PFSK-1 (cell line): ENCODE measurements around the gene GPR132.

Experiments
- FOXP2 ChIP-seq: optimal IDR thresholded peaks from 2 replicates; pipeline ENCODE3; 2011; ENCODE audit warnings: borderline replicate concordance, control low read depth, inconsistent platforms; ENCODE audit not compliant: insufficient read depth; ENCODE audit errors: extremely low read length, extremely low read depth
- POLR2AphosphoS5 ChIP-seq: IDR thresholded peaks from 2 replicates; pipeline ENCODE4 v1.6.1; 2012; ENCODE audit warnings: low read depth, mild to moderate bottlenecking, control low read depth, low read length, moderate library complexity
- REST ChIP-seq, 2 experiments: IDR thresholded peaks; 2 replicates each; pipeline versions ENCODE4 v1.6.1 to v1.8.0; 2011 to 2012; ENCODE audit warnings: low read depth in 2 of 2, low read length in 2 of 2, control low read depth in 1 of 2, inconsistent platforms in 1 of 2, mild to moderate bottlenecking in 1 of 2, moderate library complexity in 1 of 2; ENCODE audit not compliant: insufficient read depth in 1 of 2
- SIN3A ChIP-seq: IDR thresholded peaks from 2 replicates; pipeline ENCODE4 v1.6.1; 2012; ENCODE audit warnings: mild to moderate bottlenecking, low read length, moderate library complexity, borderline replicate concordance; ENCODE audit not compliant: insufficient read depth
- TAF1 ChIP-seq: IDR thresholded peaks from 2 replicates; pipeline ENCODE4 v1.6.1; 2012; ENCODE audit warnings: low read length, control low read depth, borderline replicate concordance; ENCODE audit not compliant: insufficient read depth

The GPR132 gene

DNA sequence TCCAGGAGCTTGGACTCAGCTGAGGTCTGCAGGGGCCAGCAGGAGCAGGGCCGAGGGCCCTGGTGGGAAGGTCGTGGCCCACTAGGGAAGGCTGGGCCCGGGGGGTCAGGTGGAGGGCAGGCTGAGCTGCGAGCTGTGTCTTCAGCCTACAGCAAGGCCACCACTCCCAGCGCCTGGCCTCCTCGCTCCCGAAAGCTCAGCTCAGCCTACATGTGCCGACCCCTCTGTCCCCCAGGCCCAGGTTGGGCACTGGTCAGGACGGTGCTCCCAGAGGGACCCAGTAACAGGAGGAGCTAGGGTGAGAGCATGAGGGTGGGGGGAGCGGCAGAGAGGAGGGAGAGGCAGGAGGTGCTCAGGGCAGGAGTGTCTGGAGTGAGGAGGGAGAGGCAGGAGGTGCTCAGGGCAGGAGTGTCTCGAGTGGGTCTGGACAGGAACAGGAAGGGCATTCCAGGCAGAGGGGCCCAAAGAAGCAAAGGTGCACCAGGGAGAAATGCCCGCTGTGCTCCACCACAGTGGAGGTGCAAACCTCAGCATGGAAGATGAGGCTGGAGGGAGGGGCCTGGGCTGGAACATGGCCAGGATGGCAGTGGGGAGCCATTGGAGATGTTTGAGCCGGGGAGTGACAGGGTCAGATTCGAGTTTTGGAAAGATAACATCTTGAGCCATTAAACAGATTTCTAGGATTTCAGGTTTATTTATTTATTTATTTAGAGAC, 29.1 kb upstream of the GPR132 start:
- no peak for TF ChIP-seq FOXP2
- no peak for TF ChIP-seq POLR2AphosphoS5
- TF ChIP-seq REST (IDR thresholded peaks at IDR 0.05; ENCODE audit: insufficient read depth in 1 of 2, low read depth in 2 of 2, low read length in 2 of 2) = no peak
- no peak for TF ChIP-seq SIN3A
- TF ChIP-seq TAF1 = no peak

DNA sequence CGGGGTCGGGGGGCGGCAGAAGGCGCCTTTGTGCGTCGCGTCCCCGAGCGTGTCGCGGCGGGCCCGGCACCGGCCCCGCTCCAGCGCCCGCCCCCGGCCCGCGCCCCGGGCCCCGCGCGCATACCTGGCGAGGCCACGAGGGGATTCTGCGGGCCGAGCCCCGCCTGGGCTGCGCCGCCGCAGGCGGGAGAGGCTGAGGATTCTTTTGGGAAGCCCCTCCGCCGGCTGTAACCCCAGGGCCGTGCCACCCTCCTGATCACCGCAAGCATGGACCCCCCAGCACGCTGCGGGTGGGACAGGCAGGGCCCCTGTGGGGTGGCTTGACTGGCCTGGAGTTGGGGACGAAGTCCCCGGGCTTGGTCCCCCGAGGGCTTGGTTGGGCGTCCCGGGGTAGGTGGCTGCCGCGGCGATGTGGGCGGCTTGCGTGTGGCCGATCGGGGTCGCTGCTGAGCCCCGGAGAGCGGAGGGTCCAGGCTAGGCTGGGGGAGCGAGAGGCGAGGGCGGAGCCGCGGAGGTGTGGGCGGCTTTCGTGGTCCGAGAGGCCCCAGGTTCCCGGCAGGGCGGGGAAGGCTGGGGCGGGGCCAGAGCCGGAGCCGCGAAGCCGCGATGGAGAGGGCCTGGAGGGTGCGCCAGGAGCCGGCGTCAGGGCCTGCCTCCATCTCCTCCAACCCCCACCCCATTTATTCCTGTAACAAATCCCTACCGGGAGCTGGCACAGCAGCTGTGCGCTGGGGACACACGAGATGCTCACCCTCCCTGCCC, 28.4 kb upstream of the GPR132 start:
- TF ChIP-seq TAF1 (no peak), SIN3A (no peak), REST (IDR thresholded peaks at IDR 0.05; ENCODE audit: insufficient read depth in 1 of 2, low read depth in 2 of 2, low read length in 2 of 2) (no peak), POLR2AphosphoS5 (no peak), FOXP2 (no peak)

- TF ChIP-seq REST (IDR thresholded peaks at IDR 0.05; ENCODE audit: insufficient read depth in 1 of 2, low read depth in 2 of 2, low read length in 2 of 2) (no peak), SIN3A (no peak), POLR2AphosphoS5 (no peak), FOXP2 (no peak)
Observed at GRCh38 chr14:105093038-105093430, 27.8 kb upstream of the GPR132 start.

- TF ChIP-seq TAF1 = no peak
- TF ChIP-seq REST (IDR thresholded peaks at IDR 0.05; ENCODE audit: insufficient read depth in 1 of 2, low read depth in 2 of 2, low read length in 2 of 2) = no peak
- no peak for TF ChIP-seq SIN3A
- TF ChIP-seq POLR2AphosphoS5 = no peak
- TF ChIP-seq FOXP2 = no peak
Observed at GRCh38 chr14:105092171-105093037, 27.2 kb upstream of the GPR132 start.
